Caco-2 (cell line): ENCODE results near the gene PRLH. TPM values are rescaled to one million over a fixed set of nuclear protein-coding genes. Genes with fewer than 3 reads are reported as not detected.

Source experiments
- BruUV-seq: library from RNA; stranded (reverse); fragments of 400-500 nt; replicated peaks from 2 replicates; lab custom pipeline; 2021; lab: Mats Ljungman, UMichigan
- CTCF ChIA-PET: fragments of 300-600 bp; sonication (Branson Sonifier 250); formaldehyde crosslinking; loops from one replicate; lab custom pipeline; 2022; ENCODE audit warnings: antibody characterized with exemption; lab: Charles Lee
- POLR2A ChIA-PET: fragments of 300-600 bp; sonication (Branson Sonifier 250); formaldehyde crosslinking; loops from one replicate; lab custom pipeline; 2022; ENCODE audit warnings: antibody characterized with exemption; lab: Charles Lee
- DNase-seq, 2 experiments: peaks; one replicate each; pipeline versions ENCODE4 v3.0.0 to v3.0.0-alpha.2; 2020 to 2022
- H3K27me3 ChIP-seq: replicated peaks from 2 replicates; pipeline ENCODE4 v1.6.0; 2011; ENCODE audit warnings: low read length; ENCODE audit not compliant: control insufficient read depth, insufficient read depth
- H3K36me3 ChIP-seq: 2 replicates; pipeline ENCODE4 v1.5.1; 2011; ENCODE audit warnings: low read length; ENCODE audit not compliant: control insufficient read depth, insufficient read depth
- H3K4me1 ChIP-seq: fragments of 250-450 bp; sonication (Bioruptor Pico); 2 replicates; pipeline ENCODE4 v1.5.1; 2020; ENCODE audit warnings: mild to moderate bottlenecking
- H3K4me3 ChIP-seq: 2 replicates; pipeline ENCODE4 v1.5.1; 2011; ENCODE audit warnings: low read depth, mild to moderate bottlenecking, control low read depth, low read length
- H3K9me3 ChIP-seq: fragments of 250-450 bp; sonication (Bioruptor Pico); 2 replicates; pipeline ENCODE4 v1.5.1; 2020; ENCODE audit warnings: mild to moderate bottlenecking, moderate library complexity
- H3K27ac Mint-ChIP-seq: one replicate; pipeline ENCODE4 v1.8.0; 2022; ENCODE audit warnings: mixed read lengths; ENCODE audit not compliant: unreplicated experiment
- H3K27me3 Mint-ChIP-seq: one replicate; pipeline ENCODE4 v1.8.0; 2022; ENCODE audit warnings: mixed read lengths; ENCODE audit not compliant: insufficient read depth, unreplicated experiment
- H3K36me3 Mint-ChIP-seq: one replicate; pipeline ENCODE4 v1.8.0; 2022; ENCODE audit warnings: mild to moderate bottlenecking, mixed read lengths; ENCODE audit not compliant: insufficient read depth, unreplicated experiment
- H3K4me1 Mint-ChIP-seq: one replicate; pipeline ENCODE4 v1.8.0; 2022; ENCODE audit warnings: low read depth, mixed read lengths; ENCODE audit not compliant: unreplicated experiment
- H3K4me3 Mint-ChIP-seq: one replicate; pipeline ENCODE4 v1.8.0; 2022; ENCODE audit warnings: mild to moderate bottlenecking, moderate library complexity, mixed read lengths; ENCODE audit not compliant: unreplicated experiment
- H3K9me3 Mint-ChIP-seq: one replicate; pipeline ENCODE4 v1.8.0; 2022; ENCODE audit warnings: mixed read lengths; ENCODE audit not compliant: unreplicated experiment
- CTCF ChIP-seq, 2 experiments: fragments of 200-600 bp in 1 of 2; IDR thresholded peaks; 1 replicate in 1 of 2; 2 replicates in 1 of 2; pipeline versions ENCODE4 v1.5.1 to v1.8.0; 2011 to 2022; ENCODE audit warnings: antibody characterized with exemption in 1 of 2, control low read depth in 1 of 2, inconsistent platforms in 1 of 2, low read depth in 1 of 2, low read length in 1 of 2, mild to moderate bottlenecking in 1 of 2, moderate library complexity in 1 of 2; ENCODE audit not compliant: insufficient read depth in 1 of 2, severe bottlenecking in 1 of 2, unreplicated experiment in 1 of 2
- intact Hi-C: fragments of 100-400 bp; cut with micrococcal nuclease; formaldehyde crosslinking; loops from one replicate; pipeline ENCODE4 v1.10.0; 2022; ENCODE audit not compliant: unreplicated experiment
- total RNA-seq: library from RNA; stranded (reverse); gene quantifications from 2 replicates; pipeline ENCODE4 v1.2.3, GENCODE V29; 2022

PRLH gene
- total RNA-seq, 1 experiment from 2014 or later: not detected

- Histone ChIP-seq H3K4me3 (no peak overlapping the region), H3K9me3 (no peaks in the 10 kb centered on the region), H3K27me3 (no peaks in the 10 kb centered on the region), H3K36me3 (no peaks in the 10 kb centered on the region), H3K4me1 (no peaks in the 10 kb centered on the region)
- intact Hi-C loops: no loop called here
- Mint-ChIP-seq H3K36me3 (no peaks in the 10 kb centered on the region), H3K9me3 (no peaks in the 10 kb centered on the region), H3K4me1 (no peaks in the 10 kb centered on the region), H3K4me3 (no peak overlapping the region), H3K27ac (no peak overlapping the region), H3K27me3 (no peaks in the 10 kb centered on the region)
- TF ChIP-seq CTCF (IDR thresholded peaks at IDR 0.05; ENCODE audit: insufficient read depth in 1 of 2, low read depth in 1 of 2, low read length in 1 of 2, severe bottlenecking in 1 of 2, unreplicated experiment in 1 of 2): no peak
- POLR2A ChIA-PET: no interaction called here
- BruUV-seq: no TSS peak
- CTCF ChIA-PET: no interaction called here
- no peak for DNase-seq
Observed at GRCh38 chr2:237565974-237566373, 400 bp upstream of the PRLH start.

DNA sequence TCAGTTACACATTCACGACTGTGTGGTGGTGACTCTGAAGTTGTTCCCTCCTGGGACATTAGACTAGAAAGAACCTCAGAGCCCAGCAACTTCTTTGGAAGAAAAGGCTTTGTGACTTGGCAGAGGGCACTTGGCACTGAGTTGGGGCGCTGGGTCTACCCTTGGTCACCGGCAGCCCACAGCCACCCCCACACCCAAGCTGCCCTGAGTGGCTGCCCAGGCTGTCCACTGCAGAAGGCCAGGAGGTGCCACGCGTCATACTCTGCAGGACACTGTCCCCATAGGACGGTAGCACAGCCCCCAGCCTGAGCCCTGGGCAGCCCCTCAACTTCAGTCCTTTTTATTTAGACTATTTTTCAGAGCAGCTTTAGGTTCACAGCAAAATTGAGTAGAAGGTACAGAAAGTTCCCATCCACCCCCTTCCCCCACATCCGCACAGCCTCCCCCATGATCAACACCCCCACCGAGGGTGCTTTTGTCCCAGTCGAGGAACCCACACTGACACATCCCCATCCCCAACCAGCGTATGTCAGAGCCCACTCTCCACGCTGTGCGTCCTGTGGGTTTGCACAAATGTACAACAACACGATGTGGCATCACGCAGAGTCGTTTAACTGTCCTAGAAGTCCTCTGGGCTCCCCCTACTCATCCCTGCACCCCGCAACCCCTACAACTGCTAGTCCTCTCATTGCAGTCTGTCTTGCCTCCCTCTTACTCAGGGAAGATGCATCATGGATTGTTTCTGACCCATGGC, 1.1 kb downstream of the PRLH start:
- no peak for TF ChIP-seq CTCF (IDR thresholded peaks at IDR 0.05; ENCODE audit: insufficient read depth in 1 of 2, low read depth in 1 of 2, low read length in 1 of 2, severe bottlenecking in 1 of 2, unreplicated experiment in 1 of 2)
- BruUV-seq: no TSS peak

DNA sequence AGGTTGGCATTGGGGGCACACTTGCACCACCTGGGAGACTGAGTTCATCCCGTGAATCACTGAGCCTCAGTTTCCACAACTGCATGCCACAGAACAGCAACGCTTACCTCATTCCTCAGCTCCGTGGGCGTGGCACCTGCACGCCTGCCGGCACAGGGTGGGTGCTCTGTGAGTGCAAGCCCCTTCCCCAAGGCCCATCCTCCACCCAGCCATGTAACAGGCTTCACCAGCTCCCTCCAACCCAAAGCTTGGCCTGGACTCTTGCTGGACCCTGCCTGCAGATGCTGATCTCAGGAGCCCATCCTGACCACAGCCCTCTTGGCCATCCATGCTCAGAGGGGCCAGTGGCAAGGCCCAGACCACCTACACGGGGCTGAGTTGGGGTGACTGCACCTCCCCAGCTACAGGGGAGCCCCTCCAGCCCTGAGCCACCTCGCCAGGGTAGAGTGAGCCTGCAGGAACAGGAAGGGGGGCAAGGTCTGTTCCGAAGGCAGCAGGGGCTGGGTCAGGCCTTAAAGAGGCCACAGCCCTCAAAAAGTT, 1.8 kb downstream of the PRLH start:
- H3K4me1 ChIP-seq: no peaks in the 10 kb centered on the region
- Mint-ChIP-seq H3K27me3 (no peaks in the 10 kb centered on the region), H3K4me3 (no peak overlapping the region), H3K36me3 (no peaks in the 10 kb centered on the region), H3K27ac (no peak overlapping the region), H3K9me3 (no peaks in the 10 kb centered on the region), H3K4me1 (peaks cover 8% of the 10 kb centered on the region)
- TF ChIP-seq CTCF (IDR thresholded peaks at IDR 0.05; ENCODE audit: insufficient read depth in 1 of 2, low read depth in 1 of 2, low read length in 1 of 2, severe bottlenecking in 1 of 2, unreplicated experiment in 1 of 2): no peak
- no TSS peak for BruUV-seq
- intact Hi-C loops: no loop called here
- H3K4me3 ChIP-seq: no peak overlapping the region
- CTCF ChIA-PET: interaction anchor here (0.8 kb wide), 1 partner anchor 56 kb away, joined by 4 read pairs; no protein-coding TSS in a partner anchor
- H3K9me3 ChIP-seq: no peaks in the 10 kb centered on the region
- DNase-seq: no peak
- no peaks in the 10 kb centered on the region for H3K36me3 ChIP-seq
- POLR2A ChIA-PET: no interaction called here
- no peaks in the 10 kb centered on the region for H3K27me3 ChIP-seq

More for the DNA sequence above, 1.1 kb downstream of the PRLH start:
- Histone ChIP-seq H3K27me3 (no peaks in the 10 kb centered on the region), H3K36me3 (no peaks in the 10 kb centered on the region), H3K4me3 (no peak overlapping the region), H3K4me1 (no peaks in the 10 kb centered on the region), H3K9me3 (no peaks in the 10 kb centered on the region)
- no peaks in the 10 kb centered on the region for H3K36me3 Mint-ChIP-seq
- ChIA-PET CTCF (interaction anchor here (0.6 to 0.8 kb wide), 2 partner anchors 55 to 326 kb away, joined by 3 to 4 read pairs; no protein-coding TSS in a partner anchor), POLR2A (no interaction called here)
- no peak overlapping the region for H3K27ac Mint-ChIP-seq
- H3K27me3 Mint-ChIP-seq: no peaks in the 10 kb centered on the region
- H3K9me3 Mint-ChIP-seq: no peaks in the 10 kb centered on the region
- no peak overlapping the region for H3K4me3 Mint-ChIP-seq
- peaks cover 8% of the 10 kb centered on the region for H3K4me1 Mint-ChIP-seq
- intact Hi-C loops: no loop called here
- no peak for DNase-seq
